ENCODE measurements around the gene TFF1.

Gene TFF1

GRCh38 chr21:42373196-42373907 is 7.0 kb upstream of the TFF1 start:
- intact Hi-C loops (cut with DNase I) = no loop called here
- no peak for DNase-seq

DNA sequence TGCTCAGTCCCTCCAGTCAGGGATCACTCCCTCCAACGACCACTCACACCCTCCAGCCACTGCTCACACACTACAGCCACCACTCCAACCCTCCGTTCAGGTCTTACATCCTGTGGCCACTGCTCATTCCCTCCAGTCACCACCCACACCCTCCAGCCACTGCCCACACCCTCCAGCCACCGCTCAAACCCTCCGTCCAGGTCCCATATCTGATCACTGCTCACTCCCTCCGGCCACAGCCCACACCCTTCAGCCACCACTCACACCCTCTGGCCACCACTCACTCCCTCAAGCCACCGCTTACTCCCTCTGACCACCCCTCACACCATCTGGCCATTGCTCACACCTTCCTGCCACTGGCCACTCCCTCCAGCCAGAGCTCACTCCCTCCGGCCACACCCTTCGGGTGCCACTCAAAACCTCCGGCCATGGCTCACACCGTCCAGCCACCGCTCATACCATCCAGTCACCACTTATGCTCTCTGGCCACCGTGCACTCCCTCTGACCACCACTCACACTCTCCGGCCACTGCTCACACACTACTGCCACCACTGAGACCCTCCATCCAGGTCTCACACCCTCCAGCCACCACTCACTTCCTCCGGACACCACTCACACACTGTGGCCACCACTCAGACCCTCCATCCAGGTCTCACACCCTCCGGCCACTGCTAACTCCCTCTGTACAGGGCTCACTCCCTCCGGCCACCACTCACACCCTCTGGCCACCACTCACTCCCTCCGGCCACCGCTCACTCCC is 4.7 kb upstream of the TFF1 start:
- DNase-seq = no peak
- intact Hi-C loops (cut with DNase I) = no loop called here

DNA sequence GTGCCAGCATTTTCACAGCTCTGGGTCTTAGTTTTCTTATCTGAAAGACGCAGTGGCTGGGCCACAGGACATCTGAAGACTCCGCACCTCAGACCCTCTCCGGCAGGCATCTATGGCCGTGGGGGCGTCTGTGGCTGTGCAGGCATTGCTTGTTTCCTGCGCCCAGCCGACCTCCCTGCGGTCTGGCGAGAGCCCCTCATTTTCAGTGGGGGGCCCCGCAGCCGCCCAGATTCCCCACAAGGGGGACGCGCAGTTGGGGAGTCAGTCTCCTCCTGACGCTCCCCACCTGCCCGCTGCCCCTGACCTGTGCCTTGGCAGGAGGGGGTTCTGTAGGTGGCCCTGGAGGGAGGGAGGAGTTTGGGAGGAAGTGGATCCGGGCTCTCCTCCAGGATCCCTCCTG is 3.5 kb upstream of the TFF1 start:
- DNase-seq = no peak
- intact Hi-C loops (cut with DNase I) = no loop called here

DNA sequence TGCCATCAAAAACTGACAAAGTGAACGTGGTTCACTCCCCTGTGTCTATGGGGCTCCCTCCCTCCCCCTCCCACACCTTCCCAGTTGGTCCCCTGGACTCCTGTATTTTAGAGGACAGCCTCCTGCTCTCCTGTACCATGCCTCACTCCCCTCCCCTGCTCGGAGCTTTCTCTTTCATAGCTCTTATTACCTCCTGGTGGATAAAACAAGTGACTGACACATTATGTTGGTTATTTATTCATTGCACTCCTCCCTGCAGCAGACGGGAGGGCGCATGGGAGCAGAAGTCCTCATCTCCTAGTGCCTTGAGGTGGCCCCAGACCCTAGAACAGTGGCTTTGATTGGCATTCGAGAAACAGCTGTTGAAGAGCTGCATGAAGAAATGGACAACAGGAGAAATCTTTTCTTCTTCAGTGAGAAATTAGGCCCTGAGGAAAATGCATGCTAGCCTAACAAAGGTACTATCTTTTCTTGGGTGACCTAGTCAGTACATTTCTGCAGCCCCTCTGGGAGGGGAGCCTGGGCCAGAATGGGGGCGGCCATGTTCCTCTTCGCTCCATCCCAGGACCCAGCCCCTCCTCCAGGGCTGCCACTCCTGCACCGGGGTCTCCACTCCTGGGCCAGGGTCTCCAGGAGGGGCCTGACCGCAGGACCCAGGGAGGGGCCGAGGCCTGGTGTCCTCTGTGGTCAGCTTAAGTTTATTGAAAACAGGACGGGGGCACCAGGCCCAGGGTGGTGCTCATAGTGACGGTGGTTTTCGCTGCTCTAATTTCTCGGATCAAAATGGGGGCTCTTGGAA is 1.2 kb upstream of the TFF1 start:
- intact Hi-C loops (cut with DNase I) = no loop called here
- no peak for DNase-seq

DNA sequence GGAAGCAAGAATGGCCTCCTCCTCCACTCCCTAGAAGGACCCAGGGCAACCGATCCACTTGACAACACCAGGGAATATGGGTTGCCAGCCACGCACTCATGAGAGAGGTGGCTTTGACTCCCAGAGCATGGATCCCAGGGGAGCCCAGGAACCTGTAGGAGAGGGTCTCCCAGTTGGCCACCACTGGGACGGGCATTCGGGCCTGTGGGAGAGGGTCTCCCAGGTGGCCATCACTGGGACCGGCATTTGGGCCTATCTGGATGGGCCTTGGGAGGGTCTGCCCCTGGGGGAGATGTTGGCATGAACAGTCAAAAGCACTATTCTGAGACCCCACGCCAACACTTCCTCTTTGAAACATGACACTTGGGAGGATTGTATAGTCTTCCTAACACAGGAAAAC is 565 bp downstream of the TFF1 start:
- intact Hi-C loops (cut with DNase I) = no loop called here
- DNase-seq = no peak

- no peak for DNase-seq
- intact Hi-C loops (cut with DNase I) = no loop called here
Observed at GRCh38 chr21:42364304-42364865, 1.9 kb downstream of the TFF1 start.

DNA sequence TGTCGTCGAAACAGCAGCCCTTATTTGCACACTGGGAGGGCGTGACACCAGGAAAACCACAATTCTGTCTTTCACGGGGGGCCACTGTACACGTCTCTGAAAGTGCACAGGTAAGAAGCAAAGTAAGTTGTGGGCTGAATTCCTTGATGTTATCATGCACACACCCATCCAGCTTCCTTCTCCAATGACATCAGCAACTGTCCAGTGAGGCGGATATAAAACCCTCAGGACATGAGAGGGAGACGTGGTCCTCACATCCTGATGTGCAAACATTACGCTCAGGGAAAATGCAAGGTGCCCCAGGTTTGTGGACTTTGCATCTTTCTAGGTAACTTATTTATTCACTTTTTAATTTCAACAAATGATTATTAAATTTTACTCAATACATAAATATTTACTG is 3.0 kb downstream of the TFF1 start:
- no peak for DNase-seq
- intact Hi-C loops (cut with DNase I) = no loop called here

DNA sequence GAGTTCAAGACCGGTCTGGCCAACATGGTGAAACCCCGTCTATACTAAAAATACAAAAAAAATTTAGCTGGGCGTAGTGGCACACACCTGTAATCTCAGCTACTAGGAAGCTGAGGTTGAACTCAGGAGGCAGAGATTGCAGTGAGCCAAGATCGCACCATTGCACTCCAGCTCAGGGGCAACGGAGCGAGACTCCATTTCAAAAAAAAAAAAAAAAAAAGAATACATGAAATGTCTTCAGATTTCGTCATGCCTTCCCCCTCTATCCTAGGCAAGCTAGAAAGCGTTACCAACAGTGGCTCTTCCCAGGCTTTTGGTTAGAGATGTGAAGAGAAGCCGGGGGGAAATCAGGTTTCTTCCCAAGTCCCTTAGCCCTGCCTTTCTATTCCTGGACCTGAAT is 3.6 kb downstream of the TFF1 start:
- intact Hi-C loops (cut with DNase I) = no loop called here
- DNase-seq = no peak

- no peak for DNase-seq
- intact Hi-C loops (cut with DNase I) = no loop called here
Observed at GRCh38 chr21:42362198-42362597, 4.1 kb downstream of the TFF1 start.

DNA sequence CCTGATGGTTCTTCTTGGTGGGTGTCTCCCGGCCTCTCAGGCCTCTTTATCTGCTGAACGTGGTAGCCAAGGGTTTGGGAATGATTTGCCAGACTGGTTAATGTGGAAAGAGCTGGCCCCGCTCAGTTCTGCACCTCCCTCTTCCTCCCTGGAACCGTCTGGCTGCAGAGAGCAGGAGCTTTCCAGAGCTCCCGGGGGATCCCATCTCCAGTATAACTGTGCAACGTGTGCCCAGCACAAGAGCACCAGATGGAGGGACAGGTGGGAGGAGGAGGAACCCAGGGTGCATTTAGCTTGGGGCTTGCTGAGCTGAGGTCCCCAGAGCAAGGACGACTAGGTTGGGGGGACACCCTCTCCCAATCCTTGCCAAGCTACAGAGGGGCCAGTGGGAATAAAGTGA is 5.0 kb downstream of the TFF1 start:
- intact Hi-C loops (cut with DNase I) = no loop called here
- no peak for DNase-seq

- intact Hi-C loops (cut with DNase I) = no loop called here
- no peak for DNase-seq
Observed at GRCh38 chr21:42360317-42360716, 6.0 kb downstream of the TFF1 start.

- no peak for DNase-seq
- intact Hi-C loops (cut with DNase I) = no loop called here
Observed at GRCh38 chr21:42358937-42359336, 7.4 kb downstream of the TFF1 start.

DNA sequence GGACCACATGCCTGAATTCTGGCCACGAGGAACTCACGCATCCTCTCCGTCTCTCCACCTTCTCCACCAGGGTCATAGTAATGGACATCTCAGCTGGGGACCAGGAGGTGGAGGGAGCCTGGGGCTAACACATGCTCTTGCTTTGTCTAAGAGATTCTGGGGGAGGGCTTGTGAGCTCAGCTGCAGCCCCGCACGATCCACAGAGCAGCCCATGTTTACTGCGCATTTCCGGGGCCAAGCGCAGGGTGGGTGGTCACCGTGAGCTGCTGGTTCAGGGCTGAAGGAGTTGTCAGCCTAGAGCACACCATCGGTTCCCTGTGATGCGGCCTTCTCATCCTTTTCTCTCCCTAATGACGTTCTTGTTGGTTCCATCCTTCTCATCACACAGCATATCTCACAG is 8.1 kb downstream of the TFF1 start:
- intact Hi-C loops (cut with DNase I) = no loop called here

GRCh38 chr21:42357307-42357706 is 9.0 kb downstream of the TFF1 start:
- DNase-seq = no peak
- intact Hi-C loops (cut with DNase I) = no loop called here

More for the DNA sequence above, 8.1 kb downstream of the TFF1 start:
- no peak for DNase-seq

DNA sequence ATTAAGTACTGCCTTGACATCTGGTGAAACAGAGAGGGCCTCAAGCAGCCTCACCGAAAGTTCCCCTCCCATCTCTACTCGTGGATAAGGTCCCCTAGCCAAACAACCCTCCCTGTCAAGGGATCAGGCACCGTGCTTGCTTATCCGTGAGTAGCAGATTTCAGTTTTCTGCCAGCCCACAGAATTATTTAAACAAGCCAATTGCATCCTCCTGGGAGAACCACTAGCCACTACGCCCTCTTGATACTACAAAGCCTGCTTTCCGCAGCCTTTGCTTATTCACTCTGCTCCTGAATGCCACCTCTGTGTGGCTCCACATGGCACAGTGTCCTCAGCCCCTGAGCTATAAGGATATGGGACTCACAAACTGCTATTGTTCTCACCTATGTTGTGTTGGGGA is 9.7 kb downstream of the TFF1 start:
- no peak for DNase-seq
- intact Hi-C loops (cut with DNase I) = no loop called here

DNA sequence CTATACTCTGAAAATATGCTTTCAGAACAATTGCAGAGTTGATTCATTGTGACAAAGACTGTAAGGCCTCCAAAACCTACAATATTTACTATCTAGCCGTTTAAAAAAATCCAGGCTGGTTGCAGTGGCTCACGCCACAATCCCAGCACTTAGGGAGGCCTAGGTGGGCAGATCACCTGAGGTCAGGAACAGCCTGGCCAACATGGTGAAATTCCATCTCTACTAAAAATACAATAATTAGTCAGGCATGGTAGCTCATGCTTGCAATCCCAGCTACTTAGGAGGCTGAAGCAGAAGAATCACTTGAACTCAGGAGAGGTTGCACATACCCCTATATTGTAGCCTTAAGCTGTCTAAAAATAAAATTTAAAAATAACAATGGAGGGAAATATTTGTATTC is 10.3 kb downstream of the TFF1 start:
- no peak for DNase-seq
- intact Hi-C loops (cut with DNase I) = no loop called here

DNA sequence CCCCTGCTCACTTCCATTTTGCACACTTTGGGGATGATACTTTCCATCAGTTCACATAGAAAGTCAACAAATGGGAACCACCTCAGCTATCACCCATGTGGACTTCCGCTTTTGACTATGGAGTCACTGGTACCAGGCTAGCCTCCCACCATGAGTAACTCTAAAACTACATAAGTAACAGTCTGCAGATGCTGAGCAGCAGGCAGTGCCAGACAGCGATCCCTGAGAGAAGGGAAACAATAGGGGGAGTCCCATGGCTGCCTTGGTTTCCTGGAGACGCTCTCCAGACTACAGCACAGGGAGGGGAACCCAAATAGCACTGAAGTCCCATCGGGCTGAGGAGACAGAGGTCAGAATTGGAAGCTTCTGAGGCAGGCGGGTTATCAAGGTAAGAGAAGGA is 12.7 kb downstream of the TFF1 start:
- intact Hi-C loops (cut with DNase I) = no loop called here
- DNase-seq = no peak

DNA sequence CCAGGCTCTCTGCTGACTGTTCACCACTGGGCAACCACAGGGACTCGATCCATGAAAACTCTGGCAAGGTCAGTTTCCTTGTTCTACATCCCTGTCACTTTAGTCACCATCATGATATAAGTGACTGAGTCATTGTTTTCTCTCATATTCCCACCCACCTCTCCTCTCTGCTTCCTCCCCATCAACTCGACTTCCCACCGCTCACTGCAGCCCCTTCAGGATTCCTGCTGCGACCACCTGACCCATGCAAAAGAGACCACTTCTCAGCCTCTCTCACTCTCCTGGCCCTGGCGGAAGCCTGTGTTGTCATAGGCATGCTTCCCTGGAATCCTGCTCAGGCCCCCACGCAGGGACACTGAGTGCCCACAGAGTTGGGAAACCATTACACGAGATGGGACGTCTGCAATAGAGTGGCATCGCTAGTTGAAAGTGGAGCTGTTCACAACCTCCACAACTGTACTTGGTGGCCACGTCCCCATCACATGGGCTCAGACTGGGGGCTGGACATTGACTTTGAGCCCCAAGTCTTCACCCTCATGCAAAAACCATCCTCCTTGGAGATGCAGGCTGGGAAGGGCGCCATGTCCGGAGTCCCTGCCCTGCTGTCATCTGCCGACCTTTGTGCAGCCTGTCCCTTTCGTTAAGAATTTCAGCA is 13.8 kb downstream of the TFF1 start:
- DNase-seq = peak in 7 of 42 donors; percentile 0 to 14 (median 7)

More for the DNA sequence above, 13.8 kb downstream of the TFF1 start:
- intact Hi-C loops (cut with DNase I) = no loop called here
